ENCODE data around the gene PRCD. TPM values are rescaled to one million over a fixed set of nuclear protein-coding genes. Genes with fewer than 3 reads are reported as not detected.

The PRCD gene
- total RNA-seq, 2 donors from 2014 or later: 0.52 to 4.6 TPM

DNA sequence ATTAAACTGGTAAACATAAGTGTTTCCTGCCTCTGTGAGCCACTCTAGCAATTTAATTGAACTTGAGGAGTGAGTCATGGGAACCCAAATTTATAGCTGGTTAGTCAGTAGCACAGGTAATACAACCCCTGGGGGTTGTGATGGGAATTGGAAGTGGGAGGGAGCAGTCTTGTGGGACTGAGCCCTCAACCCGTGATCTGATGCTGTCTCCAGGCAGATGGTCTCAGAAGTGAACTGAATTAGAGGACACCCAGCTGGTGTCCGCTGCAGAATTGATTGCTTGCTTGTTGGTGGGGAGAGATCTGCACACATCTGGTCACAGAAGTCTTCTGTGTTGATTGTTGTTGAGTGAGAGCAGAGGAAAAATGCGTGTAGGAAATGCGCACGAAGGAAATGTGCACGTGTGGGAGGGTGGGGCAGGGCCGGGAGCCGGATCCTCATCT, 53.6 kb downstream of the PRCD start:
- Histone ChIP-seq H3K9me3 (no peaks in the 10 kb centered on the region), H3K4me1 (no peaks in the 10 kb centered on the region), H3K36me3 (replicated peaks in 1 of 2; ENCODE audit: insufficient read depth in 1 of 2, low read depth in 2 of 2) (no peaks in the 10 kb centered on the region), H3K4me3 (no peak overlapping the region), H3K27me3 (no peaks in the 10 kb centered on the region), H3K27ac (no peak overlapping the region)
- intact Hi-C loops (cut with DNase I): no loop called here
- WGBS, 2 donors: 77 to 86% methylated on average over 8 of the region's 8 CpGs
- no peak for DNase-seq
- ATAC-seq: no peak
- TF ChIP-seq POLR2A (IDR thresholded peaks at IDR 0.05): no peak
- TF ChIP-seq, protein P1, sequence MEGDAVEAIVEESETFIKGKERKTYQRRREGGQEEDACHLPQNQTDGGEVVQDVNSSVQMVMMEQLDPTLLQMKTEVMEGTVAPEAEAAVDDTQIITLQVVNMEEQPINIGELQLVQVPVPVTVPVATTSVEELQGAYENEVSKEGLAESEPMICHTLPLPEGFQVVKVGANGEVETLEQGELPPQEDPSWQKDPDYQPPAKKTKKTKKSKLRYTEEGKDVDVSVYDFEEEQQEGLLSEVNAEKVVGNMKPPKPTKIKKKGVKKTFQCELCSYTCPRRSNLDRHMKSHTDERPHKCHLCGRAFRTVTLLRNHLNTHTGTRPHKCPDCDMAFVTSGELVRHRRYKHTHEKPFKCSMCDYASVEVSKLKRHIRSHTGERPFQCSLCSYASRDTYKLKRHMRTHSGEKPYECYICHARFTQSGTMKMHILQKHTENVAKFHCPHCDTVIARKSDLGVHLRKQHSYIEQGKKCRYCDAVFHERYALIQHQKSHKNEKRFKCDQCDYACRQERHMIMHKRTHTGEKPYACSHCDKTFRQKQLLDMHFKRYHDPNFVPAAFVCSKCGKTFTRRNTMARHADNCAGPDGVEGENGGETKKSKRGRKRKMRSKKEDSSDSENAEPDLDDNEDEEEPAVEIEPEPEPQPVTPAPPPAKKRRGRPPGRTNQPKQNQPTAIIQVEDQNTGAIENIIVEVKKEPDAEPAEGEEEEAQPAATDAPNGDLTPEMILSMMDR (IDR thresholded peaks at IDR 0.05): no peak

DNA sequence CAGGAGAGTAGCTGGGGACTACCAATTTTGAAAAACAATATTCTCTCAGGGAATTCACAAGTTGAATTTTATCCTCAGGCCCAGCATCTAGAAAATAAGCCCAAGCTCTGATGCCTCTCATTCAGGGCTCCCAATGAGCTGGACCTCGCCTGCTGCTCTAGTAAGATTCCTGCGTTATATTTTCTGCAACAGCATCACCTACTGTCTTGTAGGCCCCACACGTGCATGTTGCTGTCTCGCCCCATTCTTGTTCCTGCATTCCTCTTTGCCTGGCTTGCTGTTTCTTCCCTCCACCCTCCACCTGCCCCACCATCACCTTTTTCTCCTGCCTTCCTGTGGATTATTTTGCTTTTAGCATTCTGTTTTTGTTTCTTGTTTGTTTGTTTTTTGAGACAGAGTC, 54.1 kb downstream of the PRCD start:
- DNase-seq (no peak), ATAC-seq (no peak)
- H3K36me3 ChIP-seq (replicated peaks in 1 of 2; ENCODE audit: insufficient read depth in 1 of 2, low read depth in 2 of 2): no peaks in the 10 kb centered on the region
- H3K4me3 ChIP-seq: no peak overlapping the region
- 74 to 87% methylated on average over 4 of the region's 4 CpGs for WGBS, 2 donors
- no peaks in the 10 kb centered on the region for H3K9me3 ChIP-seq
- no peak overlapping the region for H3K27ac ChIP-seq
- TF ChIP-seq, protein P1 (IDR thresholded peaks at IDR 0.05): no peak
- no peak for TF ChIP-seq POLR2A (IDR thresholded peaks at IDR 0.05)
- intact Hi-C loops (cut with DNase I): no loop called here
- no peaks in the 10 kb centered on the region for H3K27me3 ChIP-seq
- no peaks in the 10 kb centered on the region for H3K4me1 ChIP-seq

DNA sequence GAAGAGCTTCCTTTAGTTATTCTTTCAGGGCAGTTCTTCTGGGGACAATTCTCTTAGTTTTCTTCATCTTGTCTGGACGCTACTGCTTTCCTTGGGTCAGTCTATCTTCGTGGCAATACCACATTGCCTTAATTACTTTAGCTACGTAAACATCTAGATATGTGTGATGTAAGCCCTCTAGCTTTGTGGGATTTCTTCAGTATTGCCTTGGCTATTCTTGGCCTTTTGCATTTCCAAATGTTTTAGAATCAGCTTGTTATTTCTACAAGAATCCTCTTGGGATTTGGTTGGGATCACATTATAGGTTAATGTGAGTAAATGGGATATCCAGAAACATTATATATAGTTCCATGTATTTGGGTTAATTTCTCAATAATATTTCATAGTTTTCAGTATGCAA, 54.8 kb downstream of the PRCD start:
- Histone ChIP-seq H3K9me3 (no peaks in the 10 kb centered on the region), H3K27ac (no peak overlapping the region), H3K4me1 (no peaks in the 10 kb centered on the region), H3K4me3 (no peak overlapping the region), H3K36me3 (replicated peaks in 1 of 2; ENCODE audit: insufficient read depth in 1 of 2, low read depth in 2 of 2) (no peaks in the 10 kb centered on the region), H3K27me3 (no peaks in the 10 kb centered on the region)
- intact Hi-C loops (cut with DNase I): no loop called here
- WGBS, 2 donors: 78 to 82% methylated on average over 3 of the region's 3 CpGs
- TF ChIP-seq POLR2A (IDR thresholded peaks at IDR 0.05): no peak
- TF ChIP-seq, protein P1 (IDR thresholded peaks at IDR 0.05): no peak
- DNase-seq: no peak
- no peak for ATAC-seq

Small RNA genes lying within 50 kb of the gene (small RNA-seq; reads per million reads assigned to genes)
- gene SNORD1A (not detected), gene SNORD1B (808 reads per million, percentile 99 among the genes with 10 or more reads in this experiment)

Other genes starting within 250 kb of the PRCD start
- gene QRICH2, start 231.8 kb upstream of the PRCD start, total RNA-seq: 1 to 10 TPM in 1 of 2 donors, under 1 TPM in 1; 0.66 to 1.6 TPM
- gene PRPSAP1, start 186.1 kb upstream of the PRCD start, total RNA-seq: 10 to 100 TPM; 34.8 to 55.7 TPM
- gene SPHK1, start 155.4 kb upstream of the PRCD start, total RNA-seq: 10 to 100 TPM; 12.2 to 46.5 TPM
- gene UBE2O, start 86.9 kb upstream of the PRCD start, total RNA-seq: 10 to 100 TPM; 17.1 to 30.3 TPM
- gene AANAT, start 72.4 kb upstream of the PRCD start, total RNA-seq: not detected
- gene RHBDF2, start 38.6 kb upstream of the PRCD start, total RNA-seq: 10 to 100 TPM; 23.1 to 48.1 TPM
- 10 to 100 TPM in 1 of 2 donors, 1 to 10 TPM in 1; 9.6 to 21.1 TPM for gene CYGB, start 2.3 kb upstream of the PRCD start, total RNA-seq
- gene ST6GALNAC2, start 45.8 kb downstream of the PRCD start, total RNA-seq: 10 to 100 TPM in 1 of 2 donors, 1 to 10 TPM in 1; 6.9 to 10.1 TPM
- gene ST6GALNAC1, start 103.7 kb downstream of the PRCD start, total RNA-seq: 10 to 100 TPM in 1 of 2 donors, 1 to 10 TPM in 1; 9.3 to 13.5 TPM
- 10 to 100 TPM; 71.9 to 87.4 TPM for gene MXRA7, start 170.9 kb downstream of the PRCD start, total RNA-seq
- gene JMJD6, start 186.6 kb downstream of the PRCD start, total RNA-seq: 10 to 100 TPM; 15.2 to 20.0 TPM
- 10 to 100 TPM; 25.9 to 44.2 TPM for gene METTL23, start 186.8 kb downstream of the PRCD start, total RNA-seq
- gene SRSF2, start 197.3 kb downstream of the PRCD start, total RNA-seq: 100 to 1,000 TPM; 258 to 301 TPM
- gene MFSD11, start 198.1 kb downstream of the PRCD start, total RNA-seq: 10 to 100 TPM in 1 of 2 donors, 1 to 10 TPM in 1; 7.6 to 16.6 TPM